Neuronal stem cell (in vitro differentiated cells): ENCODE data around the gene IFITM2.
A peak's percentile ranks its signal among the peaks of the same experiment; 100 is the strongest.
"Not testable (repeated sequence)": the region's sequence is repeated elsewhere in the genome, so short reads cannot be mapped to it uniquely, and the experiment has no call there.

Experiments used
- DNase-seq: peaks from one replicate; pipeline ENCODE4 v3.0.0-alpha.2; 2013; ENCODE audit warnings: low spot score
- H2AFZ ChIP-seq: one replicate; pipeline ENCODE4 v1.6.1; 2013; ENCODE audit warnings: mild to moderate bottlenecking, low read length, inconsistent platforms
- H2AK5ac ChIP-seq: 2 replicates; pipeline ENCODE4 v1.6.1; 2013; ENCODE audit warnings: low read depth, mild to moderate bottlenecking, inconsistent platforms, low read length, moderate library complexity, mixed read lengths
- H2BK120ac ChIP-seq: 2 replicates; pipeline ENCODE4 v1.6.1; 2013; ENCODE audit warnings: low read depth, mild to moderate bottlenecking, inconsistent platforms, low read length, moderate library complexity, mixed read lengths
- H2BK12ac ChIP-seq: one replicate; pipeline ENCODE4 v1.6.1; 2013; ENCODE audit warnings: low read length, inconsistent platforms
- H2BK15ac ChIP-seq: 2 replicates; pipeline ENCODE4 v1.6.1; 2013; ENCODE audit warnings: mild to moderate bottlenecking, low read length, inconsistent platforms, mixed read lengths
- H2BK5ac ChIP-seq: one replicate; pipeline ENCODE4 v1.6.1; 2013; ENCODE audit warnings: inconsistent platforms, mild to moderate bottlenecking, low read length, moderate library complexity
- H3K14ac ChIP-seq: one replicate; pipeline ENCODE4 v1.6.1; 2013; ENCODE audit warnings: low read length, inconsistent platforms
- H3K18ac ChIP-seq: 2 replicates; pipeline ENCODE4 v1.6.1; 2013; ENCODE audit warnings: low read length, inconsistent platforms
- H3K23ac ChIP-seq: 2 replicates; pipeline ENCODE4 v1.6.1; 2013; ENCODE audit warnings: low read depth, mild to moderate bottlenecking, mixed read lengths, low read length, inconsistent platforms; ENCODE audit not compliant: poor library complexity
- H3K27ac ChIP-seq: replicated peaks from 3 replicates; pipeline ENCODE4 v1.5.1; 2013; ENCODE audit warnings: low read length, inconsistent platforms
- H3K27me3 ChIP-seq, 3 experiments: 2 replicates each; pipeline ENCODE4 v1.6.1; 2013; ENCODE audit warnings: low read length in 3 of 3, mild to moderate bottlenecking in 2 of 3, inconsistent platforms in 1 of 3, low read depth in 1 of 3, mixed read lengths in 1 of 3, moderate library complexity in 1 of 3; ENCODE audit not compliant: control insufficient read depth in 3 of 3, insufficient read depth in 3 of 3
- H3K36me3 ChIP-seq, 2 donors: replicated peaks in 1 of 2; 2 replicates each; pipeline ENCODE4 v1.6.1; 2013; ENCODE audit warnings: low read length in 2 of 2; ENCODE audit not compliant: control insufficient read depth in 2 of 2, insufficient read depth in 2 of 2
- H3K4ac ChIP-seq: 2 replicates; pipeline ENCODE4 v1.6.1; 2013; ENCODE audit warnings: inconsistent platforms, mild to moderate bottlenecking, low read length, moderate library complexity
- H3K4me1 ChIP-seq, 2 donors: 1 replicate in 1 of 2; 2 replicates in 1 of 2; pipeline ENCODE4 v1.6.1; 2013; ENCODE audit warnings: low read length in 2 of 2, low read depth in 1 of 2; ENCODE audit not compliant: control insufficient read depth in 2 of 2, insufficient read depth in 1 of 2
- H3K4me2 ChIP-seq: one replicate; pipeline ENCODE4 v1.6.1; 2013; ENCODE audit warnings: mild to moderate bottlenecking, low read length, inconsistent platforms; ENCODE audit not compliant: insufficient read depth, poor library complexity, severe bottlenecking
- H3K4me3 ChIP-seq, 2 donors: 2 replicates each; pipeline ENCODE4 v1.5.1; 2013; ENCODE audit warnings: low read length in 2 of 2, mild to moderate bottlenecking in 2 of 2, inconsistent platforms in 1 of 2, moderate library complexity in 1 of 2
- H3K79me1 ChIP-seq: one replicate; pipeline ENCODE4 v1.6.1; 2013; ENCODE audit warnings: low read depth, mild to moderate bottlenecking, inconsistent platforms, low read length, moderate library complexity
- H3K9ac ChIP-seq: one replicate; pipeline ENCODE4 v1.6.1; 2013; ENCODE audit warnings: mild to moderate bottlenecking, low read depth, low read length, inconsistent platforms; ENCODE audit not compliant: poor library complexity
- H3K9me3 ChIP-seq, 2 donors: replicated peaks in 1 of 2; 2 replicates each; pipeline versions ENCODE3 to v1.6.1; 2013; ENCODE audit warnings: low read length in 2 of 2, mild to moderate bottlenecking in 2 of 2, inconsistent platforms in 1 of 2, low read depth in 1 of 2, mixed read lengths in 1 of 2, moderate library complexity in 1 of 2; ENCODE audit not compliant: control insufficient read depth in 2 of 2, insufficient read depth in 1 of 2
- H4K8ac ChIP-seq: one replicate; pipeline ENCODE4 v1.6.1; 2013; ENCODE audit warnings: low read depth, mild to moderate bottlenecking, inconsistent platforms, low read length, moderate library complexity
- H4K91ac ChIP-seq: one replicate; pipeline ENCODE4 v1.6.1; 2013; ENCODE audit warnings: low read length, low read depth, mild to moderate bottlenecking, inconsistent platforms; ENCODE audit not compliant: poor library complexity
- WGBS, 2 donors: extraction: QIAGEN DNeasy Blood & Tissue Kit; methylation state at CpG; one replicate each; pipeline ENCODE4 v1.1.7; 2013; ENCODE audit warnings: missing lambda C conversion rate in 2 of 2, mixed read lengths in 1 of 2; ENCODE audit not compliant: insufficient read length in 2 of 2, insufficient replicate concordance in 1 of 2; ENCODE audit errors: extremely low coverage in 2 of 2; 5-methylcytosine and 5-hydroxymethylcytosine counted together

The IFITM2 gene

GRCh38 chr11:324593-325517 lies 17.2 kb downstream of the IFITM2 start:
- H2BK5ac ChIP-seq, H3K4me2 ChIP-seq, H4K8ac ChIP-seq, H3K4me3 ChIP-seq, H3K23ac ChIP-seq, H2AK5ac ChIP-seq, DNase-seq, H2BK12ac ChIP-seq, H3K36me3 ChIP-seq, H3K9me3 ChIP-seq, H3K18ac ChIP-seq, H3K27ac ChIP-seq, H2BK120ac ChIP-seq, H3K27me3 ChIP-seq, H3K9ac ChIP-seq, H4K91ac ChIP-seq, H3K79me1 ChIP-seq, H3K4ac ChIP-seq, H3K14ac ChIP-seq: not testable (repeated sequence)
- Histone ChIP-seq H2BK15ac (peak overlapping the region; percentile 3), H2AFZ (peak overlapping the region; percentile 68), H3K4me1 (peaks cover 7 to 28% of the 10 kb centered on the region in 2 donors)
- no CpG with 5 or more reads among the region's 34 CpGs for WGBS, 2 donors

GRCh38 chr11:325796-326591 lies 18.4 kb downstream of the IFITM2 start:
- Histone ChIP-seq H2BK5ac (peak overlapping the region; percentile 54), H3K27me3 (no peaks in the 10 kb centered on the region), H3K9me3 (no peaks in the 10 kb centered on the region), H3K36me3 (no peaks in the 10 kb centered on the region), H3K9ac (no peak overlapping the region), H3K27ac (no peak overlapping the region), H4K91ac (no peak overlapping the region), H3K4me1 (peaks cover 3 to 24% of the 10 kb centered on the region in 2 donors), H3K23ac (no peak overlapping the region), H2BK15ac (peak overlapping the region; percentile 60), H3K18ac (peak overlapping the region; percentile 81), H3K4me2 (no peak overlapping the region), H3K14ac (no peak overlapping the region), H2BK120ac (peak overlapping the region; percentile 76), H2AK5ac (peak overlapping the region; percentile 100), H4K8ac (no peak overlapping the region), H2AFZ (peak overlapping the region; percentile 74), H3K4me3 (no peak overlapping the region), H3K79me1 (no peaks in the 10 kb centered on the region), H2BK12ac (no peak overlapping the region), H3K4ac (peak overlapping the region; percentile 4)
- WGBS, 2 donors: no CpG with 5 or more reads among the region's 30 CpGs
- no peak for DNase-seq

GRCh38 chr11:326592-326841 lies 18.9 kb downstream of the IFITM2 start:
- H2BK12ac ChIP-seq: peak overlapping the region; percentile 82
- no peak overlapping the region for H3K4me2 ChIP-seq
- no peak overlapping the region for H4K91ac ChIP-seq
- no peaks in the 10 kb centered on the region for H3K36me3 ChIP-seq
- peak overlapping the region; percentile 4 for H3K4ac ChIP-seq
- H3K4me3 ChIP-seq: no peak overlapping the region
- H3K23ac ChIP-seq: no peak overlapping the region
- no peak overlapping the region for H3K27ac ChIP-seq
- peak overlapping the region; percentile 76 for H2BK120ac ChIP-seq
- no peak overlapping the region for H3K9ac ChIP-seq
- peak overlapping the region; percentile 81 for H3K18ac ChIP-seq
- peaks cover 0 to 5% of the 10 kb centered on the region in 2 donors for H3K9me3 ChIP-seq
- peak overlapping the region; percentile 54 for H2BK5ac ChIP-seq
- peak overlapping the region; percentile 60 for H2BK15ac ChIP-seq
- H3K79me1 ChIP-seq: no peaks in the 10 kb centered on the region
- peak overlapping the region; percentile 100 for H2AK5ac ChIP-seq
- H3K14ac ChIP-seq: no peak overlapping the region
- no CpG with 5 or more reads among the region's 6 CpGs for WGBS, 2 donors
- H3K4me1 ChIP-seq: peaks cover 3 to 23% of the 10 kb centered on the region in 2 donors
- peak overlapping the region; percentile 74 for H2AFZ ChIP-seq
- no peaks in the 10 kb centered on the region for H3K27me3 ChIP-seq
- no peak overlapping the region for H4K8ac ChIP-seq
- no peak for DNase-seq
